ENCODE data around the gene SPACA6. TPM values are rescaled to one million over a fixed set of nuclear protein-coding genes. Genes with fewer than 3 reads are reported as not detected.

The SPACA6 gene
- total RNA-seq, 1 experiment from 2014 or later: 3.6 TPM

- DNase-seq (ENCODE audit: low read depth): peak; percentile 96
Observed at GRCh38 chr19:51703575-51704515, 10.7 kb downstream of the SPACA6 start.

GRCh38 chr19:51704626-51705025, 11.5 kb downstream of the SPACA6 start:
- no peak for DNase-seq (ENCODE audit: low read depth)

- DNase-seq (ENCODE audit: low read depth): no peak
Observed at GRCh38 chr19:51706296-51706695, 13.2 kb downstream of the SPACA6 start.

GRCh38 chr19:51706885-51707284, 13.8 kb downstream of the SPACA6 start:
- DNase-seq (ENCODE audit: low read depth): no peak

GRCh38 chr19:51708811-51709210, 15.7 kb downstream of the SPACA6 start:
- DNase-seq (ENCODE audit: low read depth): no peak

GRCh38 chr19:51709575-51709974, 16.4 kb downstream of the SPACA6 start:
- DNase-seq (ENCODE audit: low read depth): no peak

- DNase-seq (ENCODE audit: low read depth): no peak
Observed at GRCh38 chr19:51710163-51710562, 17.0 kb downstream of the SPACA6 start.

GRCh38 chr19:51711702-51712101, 18.6 kb downstream of the SPACA6 start:
- no peak for DNase-seq (ENCODE audit: low read depth)

GRCh38 chr19:51712461-51713081, 19.4 kb downstream of the SPACA6 start:
- peak; percentile 72 for DNase-seq (ENCODE audit: low read depth)

- no peak for DNase-seq (ENCODE audit: low read depth)
Observed at GRCh38 chr19:51713319-51714285, 20.5 kb downstream of the SPACA6 start.

GRCh38 chr19:51714848-51715247, 21.7 kb downstream of the SPACA6 start:
- DNase-seq (ENCODE audit: low read depth): no peak

GRCh38 chr19:51715850-51716249, 22.7 kb downstream of the SPACA6 start:
- no peak for DNase-seq (ENCODE audit: low read depth)

GRCh38 chr19:51716925-51717324, 23.8 kb downstream of the SPACA6 start:
- no peak for DNase-seq (ENCODE audit: low read depth)

- no peak for DNase-seq (ENCODE audit: low read depth)
Observed at GRCh38 chr19:51719251-51719988, 26.3 kb downstream of the SPACA6 start.

GRCh38 chr19:51721905-51722304, 28.8 kb downstream of the SPACA6 start:
- no peak for DNase-seq (ENCODE audit: low read depth)

GRCh38 chr19:51722492-51722891, 29.4 kb downstream of the SPACA6 start:
- no peak for DNase-seq (ENCODE audit: low read depth)

- DNase-seq (ENCODE audit: low read depth): no peak
Observed at GRCh38 chr19:51724543-51724942, 31.4 kb downstream of the SPACA6 start.

GRCh38 chr19:51726049-51726448, 32.9 kb downstream of the SPACA6 start:
- peak; percentile 85 for DNase-seq (ENCODE audit: low read depth)

GRCh38 chr19:51727349-51727880, 34.3 kb downstream of the SPACA6 start:
- DNase-seq (ENCODE audit: low read depth): peak; percentile 86

- DNase-seq (ENCODE audit: low read depth): no peak
Observed at GRCh38 chr19:51729781-51730180, 36.7 kb downstream of the SPACA6 start.

All from Daoy (cell line).